ENCODE results near the gene CFAP300.

CFAP300 gene

GRCh38 chr11:102047305-102047924 lies at the start of gene CFAP300:
TSS of gene CFAP300 (plus strand) at chr11:102047437. CDS start at chr11:102047471, 34 bp downstream.
- DNase-seq (ENCODE audit: low read depth): no peak

- DNase-seq (ENCODE audit: low read depth): no peak
These were observed 45.4 kb upstream of the CFAP300 start for GRCh38 chr11:102001657-102002338.

GRCh38 chr11:102004220-102004619 lies 43.0 kb upstream of the CFAP300 start:
- no peak for DNase-seq (ENCODE audit: low read depth)

- DNase-seq (ENCODE audit: low read depth): no peak
These were observed 41.9 kb upstream of the CFAP300 start for GRCh38 chr11:102005306-102005705.

- no peak for DNase-seq (ENCODE audit: low read depth)
These were observed 40.2 kb upstream of the CFAP300 start for GRCh38 chr11:102006835-102007566.

GRCh38 chr11:102007567-102008437 lies 39.4 kb upstream of the CFAP300 start:
- DNase-seq (ENCODE audit: low read depth): no peak

GRCh38 chr11:102010776-102011494 lies 36.3 kb upstream of the CFAP300 start:
- DNase-seq (ENCODE audit: low read depth): no peak

GRCh38 chr11:102012946-102013345 lies 34.3 kb upstream of the CFAP300 start:
- no peak for DNase-seq (ENCODE audit: low read depth)

GRCh38 chr11:102014756-102015155 lies 32.5 kb upstream of the CFAP300 start:
- no peak for DNase-seq (ENCODE audit: low read depth)

- no peak for DNase-seq (ENCODE audit: low read depth)
These were observed 30.2 kb upstream of the CFAP300 start for GRCh38 chr11:102017026-102017425.

- no peak for DNase-seq (ENCODE audit: low read depth)
These were observed 21.0 kb upstream of the CFAP300 start for GRCh38 chr11:102026217-102026616.

- no peak for DNase-seq (ENCODE audit: low read depth)
These were observed 20.3 kb upstream of the CFAP300 start for GRCh38 chr11:102026959-102027358.

- DNase-seq (ENCODE audit: low read depth): no peak
These were observed 10.5 kb upstream of the CFAP300 start for GRCh38 chr11:102036757-102037156.

- no peak for DNase-seq (ENCODE audit: low read depth)
These were observed 396 bp upstream of the CFAP300 start for GRCh38 chr11:102046841-102047240.

- DNase-seq (ENCODE audit: low read depth): no peak
These were observed 3.8 kb downstream of the CFAP300 start for GRCh38 chr11:102050927-102051575.

GRCh38 chr11:102061276-102061675 lies 14.0 kb downstream of the CFAP300 start:
- DNase-seq (ENCODE audit: low read depth): no peak

GRCh38 chr11:102062106-102062505 lies 14.9 kb downstream of the CFAP300 start:
- no peak for DNase-seq (ENCODE audit: low read depth)

- DNase-seq (ENCODE audit: low read depth): no peak
These were observed 17.1 kb downstream of the CFAP300 start for GRCh38 chr11:102064316-102064715.

GRCh38 chr11:102070766-102071165 lies 23.5 kb downstream of the CFAP300 start:
- DNase-seq (ENCODE audit: low read depth): no peak

GRCh38 chr11:102071497-102072472 lies 24.5 kb downstream of the CFAP300 start:
- DNase-seq (ENCODE audit: low read depth): no peak

Data from activated gamma-delta T cell treated with anti-CD3 and anti-CD28 coated beads, Interleukin-2, amount 50 U/mL, for 16 hours (primary cell).